GM12878 (cell line): ENCODE results near the gene SIM2. TPM values are rescaled to one million over a fixed set of nuclear protein-coding genes. Genes with fewer than 3 reads are reported as not detected.

Experiments
- ATAC-seq: fragments of 200-7000 bp; cut with Tn5 transposase; 3 replicates; pipeline ENCODE4 v1.9.1; 2020; ENCODE audit warnings: mild to moderate bottlenecking, moderate library complexity
- BruUV-seq: library from RNA; stranded (reverse); fragments of 400-500 nt; replicated peaks from 2 replicates; lab custom pipeline; 2021; lab: Mats Ljungman, UMichigan
- CTCF ChIA-PET: fragments of 300-600 bp; sonication (Branson Sonifier 250); formaldehyde crosslinking; extraction: SDS; loops from one replicate; lab custom pipeline; 2021; ENCODE audit warnings: inconsistent platforms; lab: Yijun Ruan, JAX
- POLR2A ChIA-PET: fragments of 350-600 bp; formaldehyde crosslinking; extraction: SDS; loops from one replicate; lab custom pipeline; 2021; ENCODE audit warnings: inconsistent platforms; lab: Charles Lee
- RAD21 ChIA-PET: fragments of 300-600 bp; sonication (Branson Sonifier 250); formaldehyde crosslinking; loops from one replicate; lab custom pipeline; 2023; ENCODE audit warnings: antibody characterized with exemption; ENCODE audit not compliant: unreplicated experiment; lab: Charles Lee
- SMC1A ChIA-PET: fragments of 300-600 bp; sonication (Branson Sonifier 250); formaldehyde crosslinking; loops from one replicate; lab custom pipeline; 2023; ENCODE audit not compliant: unreplicated experiment, uncharacterized antibody; lab: Charles Lee
- DNase-seq: peaks from one replicate; pipeline ENCODE4 v3.0.0-alpha.2; 2011; ENCODE audit warnings: low read depth, low spot score
- FAIRE-seq: peaks from 3 replicates; lab custom pipeline; 2011; peaks lifted over from hg19 to GRCh38; lab: Jason Lieb, UNC
- H2AFZ ChIP-seq: 2 replicates; pipeline ENCODE4 v1.6.0; 2011; ENCODE audit warnings: low read depth, low read length, control low read depth; ENCODE audit not compliant: control insufficient read depth
- H3K27ac ChIP-seq: 2 replicates; pipeline ENCODE4 v1.5.1; 2011; ENCODE audit warnings: control low read depth; ENCODE audit not compliant: control insufficient read depth, insufficient read depth
- H3K27me3 ChIP-seq, 2 experiments: replicated peaks in 1 of 2; 2 replicates each; pipeline versions ENCODE4 v1.6.0 to v1.6.1; 2011; ENCODE audit warnings: low read length in 1 of 2; ENCODE audit not compliant: control insufficient read depth in 2 of 2, insufficient read depth in 2 of 2
- H3K36me3 ChIP-seq, 2 experiments: 2 replicates each; pipeline ENCODE4 v1.5.1; 2011; ENCODE audit warnings: low read length in 1 of 2; ENCODE audit not compliant: control insufficient read depth in 2 of 2, insufficient read depth in 2 of 2
- H3K4me1 ChIP-seq: 2 replicates; pipeline ENCODE4 v1.6.1; 2011; ENCODE audit warnings: mild to moderate bottlenecking, low read length, moderate library complexity, mixed read lengths; ENCODE audit not compliant: control insufficient read depth, insufficient read depth
- H3K4me2 ChIP-seq: 2 replicates; pipeline ENCODE4 v1.6.0; 2011; ENCODE audit warnings: control low read depth; ENCODE audit not compliant: control insufficient read depth, insufficient read depth
- H3K4me3 ChIP-seq: fragments of 200-600 bp; sonication (generic); 2 replicates; pipeline ENCODE4 v1.5.1; 2016
- H3K79me2 ChIP-seq: 2 replicates; pipeline ENCODE4 v1.6.0; 2011; ENCODE audit warnings: low read length; ENCODE audit not compliant: control insufficient read depth, insufficient read depth
- H3K9ac ChIP-seq: 2 replicates; pipeline ENCODE4 v1.8.0; 2011; ENCODE audit warnings: low read length, control low read depth, mixed read lengths; ENCODE audit not compliant: control insufficient read depth, insufficient read depth
- H3K9me3 ChIP-seq: replicated peaks from 3 replicates; pipeline ENCODE4 v1.5.1; 2011; ENCODE audit warnings: mild to moderate bottlenecking, low read length; ENCODE audit not compliant: control insufficient read depth, insufficient read depth
- H4K20me1 ChIP-seq: 2 replicates; pipeline ENCODE4 v1.6.0; 2011; ENCODE audit not compliant: control insufficient read depth, insufficient read depth
- BACH1 ChIP-seq: fragments of 450-650 bp; IDR thresholded peaks from 2 replicates; pipeline ENCODE4 v1.6.1; 2017; ENCODE audit warnings: mild to moderate bottlenecking, borderline replicate concordance
- CHD2 ChIP-seq: IDR thresholded peaks from 2 replicates; pipeline ENCODE4 v1.6.1; 2011; ENCODE audit warnings: low read depth, low read length, improper control_type of control experiment, borderline replicate concordance
- CUX1 ChIP-seq: IDR thresholded peaks from 2 replicates; pipeline ENCODE4 v1.6.1; 2012; ENCODE audit warnings: improper control_type of control experiment, low read depth, low read length; ENCODE audit not compliant: insufficient replicate concordance
- E2F8 ChIP-seq: fragments of 450-650 bp; IDR thresholded peaks from 2 replicates; pipeline ENCODE4 v1.6.1; 2018; ENCODE audit warnings: mild to moderate bottlenecking, low read depth, moderate library complexity; ENCODE audit not compliant: partially characterized antibody
- HDGF ChIP-seq: fragments of 450-650 bp; IDR thresholded peaks from 2 replicates; pipeline ENCODE4 v1.6.1; 2016; ENCODE audit warnings: antibody characterized with exemption
- KDM1A ChIP-seq: fragments of 200-600 bp; sonication (generic); IDR thresholded peaks from 2 replicates; pipeline ENCODE4 v1.6.1; 2016; ENCODE audit warnings: borderline replicate concordance
- NR2C2 ChIP-seq: IDR thresholded peaks from 2 replicates; pipeline ENCODE4 v1.6.1; 2011; ENCODE audit warnings: borderline replicate concordance, low read depth; ENCODE audit not compliant: control insufficient read depth, insufficient read length
- PKNOX1 ChIP-seq: fragments of 450-650 bp; IDR thresholded peaks from 2 replicates; pipeline ENCODE4 v1.6.1; 2016; ENCODE audit warnings: mild to moderate bottlenecking
- POU2F2 ChIP-seq: IDR thresholded peaks from 3 replicates; pipeline ENCODE4 v1.6.1; 2011; ENCODE audit warnings: low read depth, mild to moderate bottlenecking, low read length, borderline replicate concordance
- RAD21 ChIP-seq: IDR thresholded peaks from 2 replicates; pipeline ENCODE4 v1.6.1; 2011; ENCODE audit warnings: mild to moderate bottlenecking, low read depth, low read length, moderate library complexity; ENCODE audit not compliant: insufficient read depth
- YY1 ChIP-seq: IDR thresholded peaks from 2 replicates; pipeline ENCODE4 v1.6.1; 2011; ENCODE audit warnings: low read depth, mild to moderate bottlenecking, low read length
- ZZZ3 ChIP-seq: IDR thresholded peaks from 2 replicates; pipeline ENCODE4 v1.6.1; 2011; ENCODE audit warnings: low read depth; ENCODE audit not compliant: control insufficient read depth, insufficient read length
- WGBS: methylation state at CpG from one replicate; pipeline ENCODE4 v1.1.6; 2016; ENCODE audit warnings: low lambda C conversion rate; ENCODE audit not compliant: insufficient replicate concordance, insufficient coverage; ENCODE audit errors: missing lambda C conversion rate; 5-methylcytosine and 5-hydroxymethylcytosine counted together
- in situ Hi-C: fragments of 300-500 bp; cut with MboI; formaldehyde crosslinking; loops from 9 replicates; pipeline ENCODE4 v1.14.3; 2018; ENCODE audit warnings: mixed read lengths
- intact Hi-C: fragments of 100-400 bp; cut with micrococcal nuclease; formaldehyde crosslinking; loops from one replicate; pipeline ENCODE4 v1.14.2; 2022; ENCODE audit not compliant: unreplicated experiment
- polyA plus RNA-seq, 11 experiments: library from polyadenylated mRNA; depleted of rRNA in 4 of 11; unstranded in 6 of 11; stranded (reverse) in 5 of 11; fragments of >200 nt; fragmentation: Nextera tagmentation in 4 of 11; fragmentation: Illumina TruSeq in 1 of 11; extraction: Ambion mirVana in 4 of 11; extraction: Trizol in 1 of 11; gene quantifications; 1 replicate in 1 of 11; 2 replicates in 10 of 11; pipeline versions ENCODE4 v1.2.1 to v1.2.3, GENCODE V29; 2011 to 2016; ENCODE audit warnings: inconsistent platforms in 2 of 11, missing spikeins in 2 of 11, low read depth in 1 of 11
- total RNA-seq, 4 experiments: library from RNA; depleted of rRNA in 3 of 4; stranded (reverse); fragments of >200 nt in 3 of 4; fragmentation: Illumina TruSeq in 1 of 4; extraction: Trizol in 1 of 4; gene quantifications; 2 replicates each; pipeline versions ENCODE4 v1.2.1 to v1.2.3, GENCODE V29; 2013 to 2021

The SIM2 gene
- total and polyA plus RNA-seq, 10 of the 15 experiments (the other 5 are each of a cell fraction or from before 2014, with no cell fraction given) = 0.02 to 0.15 (median 0.05) TPM; not detected in 7

GRCh38 chr21:36695671-36696389, 3.1 kb upstream of the SIM2 start (continued):
- no peak for TF ChIP-seq BACH1
- TF ChIP-seq POU2F2 = no peak
- TF ChIP-seq E2F8 = no peak
- TF ChIP-seq CHD2 = no peak
- no peak for TF ChIP-seq PKNOX1
- no peak for TF ChIP-seq RAD21
- no peak for TF ChIP-seq KDM1A

- H3K27ac ChIP-seq = no peak overlapping the region
- no peaks in the 10 kb centered on the region; the same call in 2 of the 3 replicates for H3K9me3 ChIP-seq
- ATAC-seq (no peak), DNase-seq (no peak), FAIRE-seq (no peak)
- no peak overlapping the region for H3K4me3 ChIP-seq
- RAD21 ChIA-PET = no interaction called here
- CTCF ChIA-PET = no interaction called here
- no peak overlapping the region for H3K9ac ChIP-seq
- H3K4me1 ChIP-seq = no peaks in the 10 kb centered on the region
- BruUV-seq = no TSS peak
- no peaks in the 10 kb centered on the region for H4K20me1 ChIP-seq
- no peak overlapping the region for H2AFZ ChIP-seq
- POLR2A ChIA-PET = no interaction called here
- SMC1A ChIA-PET = no interaction called here
- no peaks in the 10 kb centered on the region for H3K79me2 ChIP-seq
- in situ Hi-C loops (no loop called here), intact Hi-C loops (no loop called here)
- H3K27me3 ChIP-seq = peaks cover 20 to 35% of the 10 kb centered on the region in 2 experiments
- no peaks in the 10 kb centered on the region for H3K36me3 ChIP-seq
- no peak overlapping the region for H3K4me2 ChIP-seq
- WGBS = 63% methylated on average over 39 of the region's 39 CpGs
- TF ChIP-seq YY1 (no peak), NR2C2 (no peak), CUX1 (no peak), ZZZ3 (no peak), HDGF (no peak)
Measured at GRCh38 chr21:36696390-36697059, 2.4 kb upstream of the SIM2 start.
